ENCODE results near the gene FLNC.

FLNC gene

GRCh38 chr7:128827971-128828711 is 2.1 kb upstream of the FLNC start:
- H3K4me3 ChIP-seq (ENCODE audit: low read depth, low read length): no peak overlapping the region
- DNase-seq (ENCODE audit: low read depth): no peak

- H3K4me3 ChIP-seq (ENCODE audit: low read depth, low read length): peak overlapping the region; percentile 21
- no peak for DNase-seq (ENCODE audit: low read depth)
These were observed 627 bp upstream of the FLNC start for GRCh38 chr7:128829391-128830166.

- DNase-seq (ENCODE audit: low read depth): no peak
These were observed 1.2 kb downstream of the FLNC start for GRCh38 chr7:128831178-128831993.

GRCh38 chr7:128831994-128832879 is 2.0 kb downstream of the FLNC start:
- peak overlapping the region; percentile 98 for H3K4me3 ChIP-seq (ENCODE audit: low read depth, low read length)
- DNase-seq (ENCODE audit: low read depth): peak; percentile 43

More at GRCh38 chr7:128831178-128831993, 1.2 kb downstream of the FLNC start:
- H3K4me3 ChIP-seq (ENCODE audit: low read depth, low read length): peak overlapping the region; percentile 98

- no peak for DNase-seq (ENCODE audit: low read depth)
- H3K4me3 ChIP-seq (ENCODE audit: low read depth, low read length): peak overlapping the region; percentile 98
These were observed 2.6 kb downstream of the FLNC start for GRCh38 chr7:128832880-128833147.

GRCh38 chr7:128833148-128833945 is 3.1 kb downstream of the FLNC start:
- H3K4me3 ChIP-seq (ENCODE audit: low read depth, low read length): peak overlapping the region; percentile 98
- DNase-seq (ENCODE audit: low read depth): peak; percentile 85

- no peak for DNase-seq (ENCODE audit: low read depth)
- peak overlapping the region; percentile 98 for H3K4me3 ChIP-seq (ENCODE audit: low read depth, low read length)
These were observed 3.7 kb downstream of the FLNC start for GRCh38 chr7:128833946-128834325.

- no peak for DNase-seq (ENCODE audit: low read depth)
- H3K4me3 ChIP-seq (ENCODE audit: low read depth, low read length): no peak overlapping the region
These were observed 5.1 kb downstream of the FLNC start for GRCh38 chr7:128835231-128835751.

- DNase-seq (ENCODE audit: low read depth): no peak
These were observed 5.8 kb downstream of the FLNC start for GRCh38 chr7:128835790-128836641.

GRCh38 chr7:128836729-128837348 is 6.6 kb downstream of the FLNC start:
- no peak for DNase-seq (ENCODE audit: low read depth)
- H3K4me3 ChIP-seq (ENCODE audit: low read depth, low read length): no peak overlapping the region

More at GRCh38 chr7:128835790-128836641, 5.8 kb downstream of the FLNC start:
- H3K4me3 ChIP-seq (ENCODE audit: low read depth, low read length): no peak overlapping the region

GRCh38 chr7:128837521-128837921 is 7.3 kb downstream of the FLNC start:
- DNase-seq (ENCODE audit: low read depth): no peak
- no peak overlapping the region for H3K4me3 ChIP-seq (ENCODE audit: low read depth, low read length)

GRCh38 chr7:128838109-128838779 is 8.0 kb downstream of the FLNC start:
- DNase-seq (ENCODE audit: low read depth): no peak
- H3K4me3 ChIP-seq (ENCODE audit: low read depth, low read length): no peak overlapping the region

GRCh38 chr7:128838981-128839731 is 8.9 kb downstream of the FLNC start:
- no peak overlapping the region for H3K4me3 ChIP-seq (ENCODE audit: low read depth, low read length)
- no peak for DNase-seq (ENCODE audit: low read depth)

GRCh38 chr7:128839751-128840177 is 9.6 kb downstream of the FLNC start:
- no peak for DNase-seq (ENCODE audit: low read depth)

GRCh38 chr7:128840326-128841170 is 10.3 kb downstream of the FLNC start:
- H3K4me3 ChIP-seq (ENCODE audit: low read depth, low read length): no peak overlapping the region
- DNase-seq (ENCODE audit: low read depth): no peak

More at GRCh38 chr7:128839751-128840177, 9.6 kb downstream of the FLNC start:
- no peak overlapping the region for H3K4me3 ChIP-seq (ENCODE audit: low read depth, low read length)

Data from skeletal muscle cell (primary cell).